Calu3 (cell line): Measurements from ENCODE around the gene PDLIM3. TPM values are rescaled to one million over a fixed set of nuclear protein-coding genes. Genes with fewer than 3 reads are reported as not detected.

ENCODE experiments used
- BruUV-seq: library from RNA; stranded (reverse); fragments of 400-500 nt; replicated peaks from 2 replicates; lab custom pipeline; 2021; lab: Mats Ljungman, UMichigan
- CTCF ChIA-PET: fragments of 300-600 bp; sonication (Branson Sonifier 250); formaldehyde crosslinking; loops from one replicate; lab custom pipeline; 2022; ENCODE audit warnings: antibody characterized with exemption; lab: Charles Lee
- DNase-seq: peaks from one replicate; pipeline ENCODE4 v3.0.0; 2022
- H3K27ac Mint-ChIP-seq: one replicate; pipeline ENCODE4 v1.8.0; 2022; ENCODE audit warnings: mixed read lengths; ENCODE audit not compliant: unreplicated experiment
- H3K27me3 Mint-ChIP-seq: one replicate; pipeline ENCODE4 v1.8.0; 2022; ENCODE audit warnings: mixed read lengths; ENCODE audit not compliant: unreplicated experiment
- H3K36me3 Mint-ChIP-seq: one replicate; pipeline ENCODE4 v1.8.0; 2022; ENCODE audit warnings: mild to moderate bottlenecking, moderate library complexity, mixed read lengths; ENCODE audit not compliant: insufficient read depth, unreplicated experiment
- H3K4me1 Mint-ChIP-seq: one replicate; pipeline ENCODE4 v1.8.0; 2022; ENCODE audit warnings: mild to moderate bottlenecking, low read depth, mixed read lengths; ENCODE audit not compliant: unreplicated experiment
- H3K4me3 Mint-ChIP-seq: one replicate; pipeline ENCODE4 v1.8.0; 2022; ENCODE audit warnings: mild to moderate bottlenecking, low read depth, moderate library complexity, mixed read lengths; ENCODE audit not compliant: unreplicated experiment
- H3K9me3 Mint-ChIP-seq: one replicate; pipeline ENCODE4 v1.8.0; 2022; ENCODE audit warnings: low read depth, mixed read lengths; ENCODE audit not compliant: unreplicated experiment
- intact Hi-C: fragments of 100-400 bp; cut with micrococcal nuclease; formaldehyde crosslinking; loops from one replicate; pipeline ENCODE4 v1.10.0; 2022; ENCODE audit not compliant: unreplicated experiment
- total RNA-seq: library from RNA; stranded (reverse); gene quantifications from 2 replicates; pipeline ENCODE4 v1.2.3, GENCODE V29; 2022
- TF ChIP-seq, protein P1 (sequence below): fragments of 200-600 bp; IDR thresholded peaks from one replicate; pipeline ENCODE4 v1.8.0; 2022; ENCODE audit warnings: antibody characterized with exemption; ENCODE audit not compliant: unreplicated experiment

Gene PDLIM3
- total RNA-seq, 1 experiment from 2014 or later: 0.50 TPM

GRCh38 chr4:185504098-185505047 is 30.9 kb downstream of the PDLIM3 start:
- H3K4me1 Mint-ChIP-seq: peaks cover 8% of the 10 kb centered on the region
- BruUV-seq: no TSS peak
- CTCF ChIA-PET: interaction anchor here (0.8 kb wide), 1 partner anchor 69 kb away, joined by 3 read pairs; no protein-coding TSS in a partner anchor
- no peak overlapping the region for H3K4me3 Mint-ChIP-seq
- no peak overlapping the region for H3K27ac Mint-ChIP-seq
- intact Hi-C loops: no loop called here
- no peaks in the 10 kb centered on the region for H3K36me3 Mint-ChIP-seq
- no peaks in the 10 kb centered on the region for H3K9me3 Mint-ChIP-seq
- TF ChIP-seq, protein P1, sequence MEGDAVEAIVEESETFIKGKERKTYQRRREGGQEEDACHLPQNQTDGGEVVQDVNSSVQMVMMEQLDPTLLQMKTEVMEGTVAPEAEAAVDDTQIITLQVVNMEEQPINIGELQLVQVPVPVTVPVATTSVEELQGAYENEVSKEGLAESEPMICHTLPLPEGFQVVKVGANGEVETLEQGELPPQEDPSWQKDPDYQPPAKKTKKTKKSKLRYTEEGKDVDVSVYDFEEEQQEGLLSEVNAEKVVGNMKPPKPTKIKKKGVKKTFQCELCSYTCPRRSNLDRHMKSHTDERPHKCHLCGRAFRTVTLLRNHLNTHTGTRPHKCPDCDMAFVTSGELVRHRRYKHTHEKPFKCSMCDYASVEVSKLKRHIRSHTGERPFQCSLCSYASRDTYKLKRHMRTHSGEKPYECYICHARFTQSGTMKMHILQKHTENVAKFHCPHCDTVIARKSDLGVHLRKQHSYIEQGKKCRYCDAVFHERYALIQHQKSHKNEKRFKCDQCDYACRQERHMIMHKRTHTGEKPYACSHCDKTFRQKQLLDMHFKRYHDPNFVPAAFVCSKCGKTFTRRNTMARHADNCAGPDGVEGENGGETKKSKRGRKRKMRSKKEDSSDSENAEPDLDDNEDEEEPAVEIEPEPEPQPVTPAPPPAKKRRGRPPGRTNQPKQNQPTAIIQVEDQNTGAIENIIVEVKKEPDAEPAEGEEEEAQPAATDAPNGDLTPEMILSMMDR: no peak
- DNase-seq: no peak
- H3K27me3 Mint-ChIP-seq: no peaks in the 10 kb centered on the region

DNA sequence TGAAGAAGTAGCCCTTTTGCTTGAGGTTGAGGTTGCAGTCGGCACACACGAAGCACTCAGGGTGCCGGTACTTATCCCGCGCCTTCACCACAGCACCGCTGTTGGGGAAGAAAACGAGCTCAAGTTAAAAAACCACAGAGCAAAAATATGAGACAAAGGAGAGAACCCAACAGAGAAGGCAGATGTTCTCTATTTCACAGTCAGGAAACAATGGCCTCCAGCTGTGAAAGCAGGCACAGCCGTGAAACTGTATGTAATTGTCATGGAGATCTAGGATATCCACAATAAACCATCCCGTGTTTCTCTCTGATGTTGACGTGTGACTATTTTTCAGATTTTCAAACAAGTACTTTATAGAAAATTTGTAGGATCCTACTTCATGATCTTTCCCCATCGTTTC is 32.9 kb downstream of the PDLIM3 start:
- H3K36me3 Mint-ChIP-seq: no peaks in the 10 kb centered on the region
- H3K9me3 Mint-ChIP-seq: no peaks in the 10 kb centered on the region
- no peaks in the 10 kb centered on the region for H3K27me3 Mint-ChIP-seq
- CTCF ChIA-PET: no interaction called here
- intact Hi-C loops: no loop called here
- no peak overlapping the region for H3K27ac Mint-ChIP-seq
- no TSS peak for BruUV-seq
- H3K4me1 Mint-ChIP-seq: no peaks in the 10 kb centered on the region
- no peak overlapping the region for H3K4me3 Mint-ChIP-seq
- no peak for DNase-seq
- TF ChIP-seq, protein P1: no peak

- TF ChIP-seq, protein P1: no peak
- Mint-ChIP-seq H3K27me3 (no peaks in the 10 kb centered on the region), H3K9me3 (no peaks in the 10 kb centered on the region), H3K27ac (no peak overlapping the region), H3K4me1 (no peaks in the 10 kb centered on the region), H3K4me3 (no peak overlapping the region), H3K36me3 (no peaks in the 10 kb centered on the region)
- intact Hi-C loops: no loop called here
- no TSS peak for BruUV-seq
- CTCF ChIA-PET: no interaction called here
- DNase-seq: no peak
These were observed 34.7 kb downstream of the PDLIM3 start for GRCh38 chr4:185500576-185500975.

DNA sequence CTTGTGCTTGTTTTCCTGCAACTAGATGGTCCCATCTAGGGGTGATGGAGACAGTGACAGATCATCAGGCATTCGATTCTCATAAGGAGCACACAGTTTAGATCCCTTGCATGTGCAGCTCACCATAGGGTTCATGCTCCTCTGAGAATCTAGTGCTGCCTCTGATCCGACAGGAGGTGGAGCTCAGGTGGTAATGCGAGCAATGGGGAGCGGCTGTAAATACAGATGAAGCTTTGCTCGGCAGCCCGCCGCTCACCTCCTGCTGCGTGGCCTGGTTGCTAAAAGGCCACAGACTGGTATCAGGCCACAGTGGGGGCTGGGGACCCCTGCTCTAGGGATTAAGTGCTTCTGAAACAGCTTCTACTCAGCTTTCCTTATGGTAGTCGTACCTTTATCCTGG is 35.3 kb downstream of the PDLIM3 start:
- TF ChIP-seq, protein P1: no peak
- intact Hi-C loops: no loop called here
- H3K9me3 Mint-ChIP-seq: no peaks in the 10 kb centered on the region
- H3K27me3 Mint-ChIP-seq: no peaks in the 10 kb centered on the region
- H3K36me3 Mint-ChIP-seq: no peaks in the 10 kb centered on the region
- no peak overlapping the region for H3K4me3 Mint-ChIP-seq
- no peak for DNase-seq
- no peak overlapping the region for H3K27ac Mint-ChIP-seq
- H3K4me1 Mint-ChIP-seq: no peaks in the 10 kb centered on the region
- CTCF ChIA-PET: no interaction called here
- no TSS peak for BruUV-seq
